Measurements from ENCODE around the gene STX5. TPM values are rescaled to one million over a fixed set of nuclear protein-coding genes. Genes with fewer than 3 reads are reported as not detected.
"Not testable (repeated sequence)": the region's sequence is repeated elsewhere in the genome, so short reads cannot be mapped to it uniquely, and the experiment has no call there.

The STX5 gene
- total RNA-seq, 4 donors from 2014 or later = 27.1 to 56.1 (median 38.4) TPM

DNA sequence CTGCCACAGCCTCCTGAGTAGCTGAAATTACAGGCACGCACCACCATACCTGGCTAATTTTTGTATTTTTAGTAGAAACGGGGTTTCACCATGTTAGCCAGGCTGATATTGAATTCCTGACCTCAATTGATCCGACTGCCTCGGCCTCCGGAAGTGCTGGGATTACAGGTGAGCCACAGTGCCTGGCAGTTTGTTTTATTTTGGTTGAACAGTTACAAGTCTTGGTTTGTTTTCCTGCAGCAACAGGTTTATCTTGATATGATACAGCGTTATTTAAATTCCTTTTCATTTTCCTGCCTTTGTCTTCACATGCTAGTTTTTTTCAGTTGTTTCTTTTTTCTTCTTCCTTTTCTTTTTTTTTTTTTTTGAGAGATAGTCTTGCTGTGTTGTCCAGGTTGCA, 44.9 kb upstream of the STX5 start:
- no peak overlapping the region for H3K27ac ChIP-seq
- TF ChIP-seq, protein P1, sequence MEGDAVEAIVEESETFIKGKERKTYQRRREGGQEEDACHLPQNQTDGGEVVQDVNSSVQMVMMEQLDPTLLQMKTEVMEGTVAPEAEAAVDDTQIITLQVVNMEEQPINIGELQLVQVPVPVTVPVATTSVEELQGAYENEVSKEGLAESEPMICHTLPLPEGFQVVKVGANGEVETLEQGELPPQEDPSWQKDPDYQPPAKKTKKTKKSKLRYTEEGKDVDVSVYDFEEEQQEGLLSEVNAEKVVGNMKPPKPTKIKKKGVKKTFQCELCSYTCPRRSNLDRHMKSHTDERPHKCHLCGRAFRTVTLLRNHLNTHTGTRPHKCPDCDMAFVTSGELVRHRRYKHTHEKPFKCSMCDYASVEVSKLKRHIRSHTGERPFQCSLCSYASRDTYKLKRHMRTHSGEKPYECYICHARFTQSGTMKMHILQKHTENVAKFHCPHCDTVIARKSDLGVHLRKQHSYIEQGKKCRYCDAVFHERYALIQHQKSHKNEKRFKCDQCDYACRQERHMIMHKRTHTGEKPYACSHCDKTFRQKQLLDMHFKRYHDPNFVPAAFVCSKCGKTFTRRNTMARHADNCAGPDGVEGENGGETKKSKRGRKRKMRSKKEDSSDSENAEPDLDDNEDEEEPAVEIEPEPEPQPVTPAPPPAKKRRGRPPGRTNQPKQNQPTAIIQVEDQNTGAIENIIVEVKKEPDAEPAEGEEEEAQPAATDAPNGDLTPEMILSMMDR (IDR thresholded peaks at IDR 0.05) = no peak
- TF ChIP-seq POLR2A (IDR thresholded peaks at IDR 0.05) = no peak
- H3K4me1 ChIP-seq = peaks cover 0 to 17% (median 4%) of the 10 kb centered on the region in 4 donors
- H3K9me3 ChIP-seq = no peaks in the 10 kb centered on the region
- H3K27me3 ChIP-seq = no peaks in the 10 kb centered on the region
- no peaks in the 10 kb centered on the region for H3K36me3 ChIP-seq
- no peak for DNase-seq
- no peak overlapping the region for H3K4me3 ChIP-seq

DNA sequence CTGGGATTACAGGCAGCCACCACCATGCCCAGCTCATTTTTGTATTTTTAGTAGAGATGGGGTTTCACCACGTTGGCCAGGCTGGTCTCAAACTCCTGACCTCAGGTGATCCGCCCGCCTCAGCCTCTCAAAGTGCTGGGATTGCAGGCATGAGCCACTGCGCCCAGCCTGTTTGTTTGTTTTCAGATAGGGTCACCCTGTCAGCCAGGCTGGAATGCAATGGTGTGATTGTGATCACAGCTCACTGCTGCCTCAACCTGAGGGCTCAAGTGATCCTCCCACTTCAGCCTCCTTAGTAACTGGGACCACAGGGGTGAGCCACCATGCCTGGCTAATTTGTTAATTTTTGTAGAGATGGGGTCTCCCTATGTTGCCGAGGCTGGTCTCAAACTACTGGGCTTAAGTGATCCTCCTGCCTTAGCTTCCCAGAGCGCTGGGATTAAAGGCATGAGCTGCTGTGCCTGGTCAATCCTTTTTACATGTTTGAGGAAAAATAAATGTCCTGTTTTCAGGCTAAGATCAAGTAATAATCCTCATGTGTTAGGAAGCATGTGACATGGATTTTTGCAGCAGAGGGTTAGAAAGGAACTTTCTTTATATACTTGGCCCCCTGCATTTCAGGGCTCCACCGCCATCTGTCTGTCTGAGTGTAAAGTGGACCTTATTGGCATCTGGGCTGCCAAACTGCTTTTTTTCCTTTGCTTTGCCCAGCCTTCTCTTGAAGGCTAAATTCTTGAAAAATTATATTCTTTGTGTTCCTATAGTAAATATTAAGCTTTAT, 44.0 kb upstream of the STX5 start:
- DNase-seq = no peak

DNA sequence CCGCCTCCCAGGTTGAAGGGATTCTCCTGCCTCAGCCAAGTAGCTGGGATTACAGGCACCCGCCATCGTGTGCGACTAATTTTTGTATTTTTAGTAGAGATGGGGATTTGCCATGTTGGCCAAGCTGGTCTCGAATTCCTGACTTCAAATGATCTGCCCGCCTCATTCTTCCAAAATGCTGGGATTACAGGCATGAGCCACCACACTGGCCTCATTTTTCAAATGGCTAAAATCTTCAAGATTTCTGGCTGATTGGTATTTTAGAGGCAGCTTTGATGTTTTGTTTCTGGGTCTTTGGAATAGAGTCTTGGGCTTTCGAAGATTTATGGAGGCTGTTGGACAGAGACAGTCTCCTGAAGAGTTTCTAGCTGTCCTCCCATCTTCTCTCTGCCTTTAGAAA, 43.0 kb upstream of the STX5 start:
- Histone ChIP-seq H3K27ac (no peak overlapping the region), H3K4me1 (peaks cover 0 to 10% (median 2%) of the 10 kb centered on the region in 4 donors), H3K9me3 (no peaks in the 10 kb centered on the region), H3K27me3 (no peaks in the 10 kb centered on the region), H3K36me3 (no peaks in the 10 kb centered on the region), H3K4me3 (no peak overlapping the region)
- TF ChIP-seq, protein P1 (IDR thresholded peaks at IDR 0.05) = no peak
- no peak for TF ChIP-seq POLR2A (IDR thresholded peaks at IDR 0.05)
- no peak for DNase-seq

More for the DNA sequence above, 44.0 kb upstream of the STX5 start:
- H3K4me3 ChIP-seq = no peak overlapping the region
- TF ChIP-seq POLR2A (IDR thresholded peaks at IDR 0.05) = no peak
- TF ChIP-seq, protein P1 (IDR thresholded peaks at IDR 0.05) = no peak
- no peaks in the 10 kb centered on the region for H3K27me3 ChIP-seq
- no peak overlapping the region for H3K27ac ChIP-seq
- no peaks in the 10 kb centered on the region for H3K36me3 ChIP-seq
- H3K9me3 ChIP-seq = no peaks in the 10 kb centered on the region
- H3K4me1 ChIP-seq = peaks cover 0 to 17% (median 4%) of the 10 kb centered on the region in 4 donors

DNA sequence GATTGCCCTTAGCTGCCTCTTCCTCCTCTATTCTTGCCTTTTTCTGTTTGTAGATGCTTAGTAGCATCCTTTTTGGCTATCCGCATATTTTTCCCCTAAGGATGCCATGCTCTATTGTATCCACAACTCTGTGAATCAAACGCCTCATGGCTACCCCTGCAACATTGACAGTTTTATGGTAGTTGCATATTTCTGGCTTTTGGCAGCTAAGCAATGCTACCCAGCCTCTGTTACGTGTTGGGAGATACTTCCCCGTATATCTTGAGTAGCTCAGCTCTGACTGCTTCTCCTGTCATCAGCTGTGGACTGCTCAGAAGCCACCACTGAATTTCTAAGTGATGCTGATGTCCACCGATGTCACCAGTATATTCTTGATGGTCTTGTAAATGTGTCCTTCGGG, 33.8 kb upstream of the STX5 start:
- no peaks in the 10 kb centered on the region for H3K9me3 ChIP-seq
- no peak overlapping the region for H3K27ac ChIP-seq
- H3K27me3 ChIP-seq = no peaks in the 10 kb centered on the region
- no peak for DNase-seq
- H3K4me1 ChIP-seq = no peaks in the 10 kb centered on the region
- no peak overlapping the region for H3K4me3 ChIP-seq
- no peak for TF ChIP-seq POLR2A (IDR thresholded peaks at IDR 0.05)
- TF ChIP-seq, protein P1 (IDR thresholded peaks at IDR 0.05) = no peak
- no peaks in the 10 kb centered on the region for H3K36me3 ChIP-seq

DNA sequence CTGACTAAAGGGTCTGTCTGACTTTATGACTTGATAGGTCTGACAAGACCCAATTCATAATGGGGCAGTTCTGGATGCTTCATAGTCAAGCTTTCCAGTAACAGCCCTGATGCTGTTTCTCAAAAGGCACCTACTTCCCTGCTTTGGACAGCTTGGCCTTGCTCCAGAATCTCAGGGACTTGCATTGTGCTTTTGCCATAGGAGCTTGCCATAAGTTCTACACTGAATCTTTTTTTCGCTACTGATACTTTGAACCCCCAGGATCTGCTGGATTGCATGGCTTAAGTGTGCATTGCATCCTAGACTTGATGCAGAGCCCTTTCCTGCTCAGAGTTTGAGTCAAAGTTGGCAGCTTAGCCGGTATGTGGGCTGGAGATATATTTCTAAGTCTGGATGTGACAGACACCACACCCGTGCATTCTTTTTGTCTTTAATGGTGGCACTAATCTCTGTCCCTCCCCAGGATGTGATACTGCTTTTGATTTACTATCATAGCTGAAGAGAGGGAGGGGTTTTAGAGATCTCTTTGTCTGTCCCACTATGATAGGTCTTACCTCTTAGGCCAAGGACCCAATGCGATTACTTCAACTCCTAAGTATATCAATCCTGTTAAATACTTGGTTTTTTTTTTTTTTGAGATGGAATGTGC, 32.0 kb upstream of the STX5 start:
- no peaks in the 10 kb centered on the region for H3K36me3 ChIP-seq
- no peaks in the 10 kb centered on the region for H3K4me1 ChIP-seq
- no peak overlapping the region for H3K4me3 ChIP-seq
- H3K27me3 ChIP-seq = no peaks in the 10 kb centered on the region
- TF ChIP-seq, protein P1 (IDR thresholded peaks at IDR 0.05) = no peak
- no peak for TF ChIP-seq POLR2A (IDR thresholded peaks at IDR 0.05)
- H3K27ac ChIP-seq = no peak overlapping the region
- DNase-seq = no peak
- H3K9me3 ChIP-seq = no peaks in the 10 kb centered on the region

DNA sequence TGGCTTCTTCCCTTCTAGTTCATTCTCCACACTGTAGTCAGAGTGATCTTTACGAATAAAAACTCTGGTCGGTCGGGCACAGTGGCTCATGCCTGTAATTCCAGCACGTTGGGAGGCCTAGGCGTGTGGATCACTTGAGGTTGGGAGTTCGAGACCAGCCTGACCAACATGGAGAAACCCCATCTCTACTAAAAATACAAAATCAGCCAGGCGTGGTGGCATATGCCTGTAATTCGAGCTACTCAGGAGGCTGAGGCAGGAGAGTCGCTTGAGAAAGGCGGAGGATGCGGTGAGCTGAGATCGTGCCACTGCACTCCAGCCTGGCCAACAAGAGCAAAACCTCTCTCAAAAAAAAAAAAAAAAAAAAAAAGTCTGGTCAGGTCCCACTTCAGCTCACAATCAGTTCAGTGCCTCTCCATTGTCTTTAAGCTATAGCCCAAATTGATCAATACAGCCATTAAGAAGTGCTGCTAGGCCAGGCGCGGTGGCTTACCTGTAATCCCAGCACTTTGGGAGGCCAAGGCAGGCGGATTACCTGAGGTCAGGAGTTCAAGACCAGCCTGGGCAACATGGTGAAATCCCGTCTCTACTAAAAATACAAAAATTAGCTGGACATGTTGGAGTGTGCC, 29.8 kb upstream of the STX5 start:
- not testable (repeated sequence) for DNase-seq, H3K36me3 ChIP-seq, H3K9me3 ChIP-seq, H3K27ac ChIP-seq, H3K27me3 ChIP-seq, H3K4me3 ChIP-seq, H3K4me1 ChIP-seq

All from Peyer's patch (tissue), 4 donors.